Measurements from ENCODE around the gene NHS.

Gene NHS

DNA sequence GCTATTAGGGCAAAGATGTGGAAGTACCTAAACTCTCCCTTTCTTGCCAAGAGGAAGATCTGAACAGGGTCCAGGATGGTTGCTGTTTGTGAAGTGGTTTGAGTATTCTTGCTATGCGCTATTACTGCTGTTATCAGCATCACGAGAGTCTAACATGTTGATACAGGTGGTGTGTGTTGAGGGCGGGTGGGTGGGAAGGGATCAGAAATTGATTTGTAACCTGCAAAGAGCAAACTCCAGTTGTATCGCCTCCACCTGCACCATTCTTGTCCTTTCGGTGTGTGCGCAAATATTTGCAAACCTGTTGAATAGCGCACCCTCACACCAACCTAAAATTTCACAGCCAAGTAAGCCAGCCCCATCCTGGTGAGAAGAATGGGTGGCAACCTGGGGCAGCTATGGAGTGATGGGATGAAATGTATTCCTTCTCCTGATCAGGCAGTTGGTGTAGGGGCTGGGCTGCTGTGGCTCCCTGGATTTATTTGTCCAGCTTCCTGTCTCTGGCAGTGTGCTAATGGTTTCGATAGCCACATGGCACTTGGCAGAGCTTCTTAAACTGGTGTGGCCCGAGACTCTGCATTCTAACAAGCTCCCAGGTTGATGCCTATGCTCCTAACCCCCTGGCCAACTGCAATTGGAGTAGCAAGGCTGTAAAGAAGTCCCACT is 259.7 kb downstream of the NHS start:
- no peak overlapping the region for H3K27ac ChIP-seq (replicated peaks)
- DNase-seq (ENCODE audit: low read depth in 1 of 2, low spot score in 1 of 2): no peak
- no peak for TF ChIP-seq GABPA (IDR thresholded peaks at IDR 0.05; ENCODE audit: low read depth)
- TF ChIP-seq, protein P1, sequence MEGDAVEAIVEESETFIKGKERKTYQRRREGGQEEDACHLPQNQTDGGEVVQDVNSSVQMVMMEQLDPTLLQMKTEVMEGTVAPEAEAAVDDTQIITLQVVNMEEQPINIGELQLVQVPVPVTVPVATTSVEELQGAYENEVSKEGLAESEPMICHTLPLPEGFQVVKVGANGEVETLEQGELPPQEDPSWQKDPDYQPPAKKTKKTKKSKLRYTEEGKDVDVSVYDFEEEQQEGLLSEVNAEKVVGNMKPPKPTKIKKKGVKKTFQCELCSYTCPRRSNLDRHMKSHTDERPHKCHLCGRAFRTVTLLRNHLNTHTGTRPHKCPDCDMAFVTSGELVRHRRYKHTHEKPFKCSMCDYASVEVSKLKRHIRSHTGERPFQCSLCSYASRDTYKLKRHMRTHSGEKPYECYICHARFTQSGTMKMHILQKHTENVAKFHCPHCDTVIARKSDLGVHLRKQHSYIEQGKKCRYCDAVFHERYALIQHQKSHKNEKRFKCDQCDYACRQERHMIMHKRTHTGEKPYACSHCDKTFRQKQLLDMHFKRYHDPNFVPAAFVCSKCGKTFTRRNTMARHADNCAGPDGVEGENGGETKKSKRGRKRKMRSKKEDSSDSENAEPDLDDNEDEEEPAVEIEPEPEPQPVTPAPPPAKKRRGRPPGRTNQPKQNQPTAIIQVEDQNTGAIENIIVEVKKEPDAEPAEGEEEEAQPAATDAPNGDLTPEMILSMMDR (IDR thresholded peaks at IDR 0.05; ENCODE audit: insufficient read depth, low read length): no peak
- TF ChIP-seq POLR2AphosphoS5 (IDR thresholded peaks at IDR 0.05; ENCODE audit: low read depth): no peak
- TF ChIP-seq, protein P2, sequence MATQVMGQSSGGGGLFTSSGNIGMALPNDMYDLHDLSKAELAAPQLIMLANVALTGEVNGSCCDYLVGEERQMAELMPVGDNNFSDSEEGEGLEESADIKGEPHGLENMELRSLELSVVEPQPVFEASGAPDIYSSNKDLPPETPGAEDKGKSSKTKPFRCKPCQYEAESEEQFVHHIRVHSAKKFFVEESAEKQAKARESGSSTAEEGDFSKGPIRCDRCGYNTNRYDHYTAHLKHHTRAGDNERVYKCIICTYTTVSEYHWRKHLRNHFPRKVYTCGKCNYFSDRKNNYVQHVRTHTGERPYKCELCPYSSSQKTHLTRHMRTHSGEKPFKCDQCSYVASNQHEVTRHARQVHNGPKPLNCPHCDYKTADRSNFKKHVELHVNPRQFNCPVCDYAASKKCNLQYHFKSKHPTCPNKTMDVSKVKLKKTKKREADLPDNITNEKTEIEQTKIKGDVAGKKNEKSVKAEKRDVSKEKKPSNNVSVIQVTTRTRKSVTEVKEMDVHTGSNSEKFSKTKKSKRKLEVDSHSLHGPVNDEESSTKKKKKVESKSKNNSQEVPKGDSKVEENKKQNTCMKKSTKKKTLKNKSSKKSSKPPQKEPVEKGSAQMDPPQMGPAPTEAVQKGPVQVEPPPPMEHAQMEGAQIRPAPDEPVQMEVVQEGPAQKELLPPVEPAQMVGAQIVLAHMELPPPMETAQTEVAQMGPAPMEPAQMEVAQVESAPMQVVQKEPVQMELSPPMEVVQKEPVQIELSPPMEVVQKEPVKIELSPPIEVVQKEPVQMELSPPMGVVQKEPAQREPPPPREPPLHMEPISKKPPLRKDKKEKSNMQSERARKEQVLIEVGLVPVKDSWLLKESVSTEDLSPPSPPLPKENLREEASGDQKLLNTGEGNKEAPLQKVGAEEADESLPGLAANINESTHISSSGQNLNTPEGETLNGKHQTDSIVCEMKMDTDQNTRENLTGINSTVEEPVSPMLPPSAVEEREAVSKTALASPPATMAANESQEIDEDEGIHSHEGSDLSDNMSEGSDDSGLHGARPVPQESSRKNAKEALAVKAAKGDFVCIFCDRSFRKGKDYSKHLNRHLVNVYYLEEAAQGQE (IDR thresholded peaks at IDR 0.05; ENCODE audit: insufficient replicate concordance, low read depth): no peak
- TF ChIP-seq SPI1 (IDR thresholded peaks at IDR 0.05; ENCODE audit: borderline replicate concordance, low read depth): no peak
- no peaks in the 10 kb centered on the region for H3K27me3 ChIP-seq (ENCODE audit: insufficient read depth, poor library complexity, severe bottlenecking)
- no peak overlapping the region for H3K4me3 ChIP-seq (replicated peaks; ENCODE audit: insufficient read depth, low read length)

DNA sequence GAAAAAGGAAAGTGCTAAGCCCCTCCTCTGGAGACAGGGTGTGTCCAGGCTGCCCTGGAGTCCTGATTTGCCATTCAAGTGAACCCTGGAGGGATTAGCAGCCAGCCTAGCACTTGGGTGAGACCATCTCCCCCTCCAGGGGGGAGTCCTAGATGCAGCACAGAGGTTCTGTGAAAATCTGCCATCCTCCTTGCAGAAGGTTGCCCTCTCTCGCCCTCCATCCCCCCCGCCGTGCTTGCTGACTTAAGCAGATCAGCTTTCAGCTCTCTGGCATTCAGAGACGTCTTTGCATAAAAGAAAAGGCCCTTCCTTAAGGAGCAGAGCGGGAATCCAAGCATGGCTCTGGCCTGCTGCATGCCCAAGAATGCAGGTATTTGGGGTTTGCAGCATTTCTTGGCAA is 260.2 kb downstream of the NHS start:
- Histone ChIP-seq H3K27ac (replicated peaks) (no peak overlapping the region), H3K4me3 (replicated peaks; ENCODE audit: insufficient read depth, low read length) (no peak overlapping the region), H3K27me3 (ENCODE audit: insufficient read depth, poor library complexity, severe bottlenecking) (no peaks in the 10 kb centered on the region)
- no peak for TF ChIP-seq POLR2AphosphoS5 (IDR thresholded peaks at IDR 0.05; ENCODE audit: low read depth)
- no peak for TF ChIP-seq SPI1 (IDR thresholded peaks at IDR 0.05; ENCODE audit: borderline replicate concordance, low read depth)
- TF ChIP-seq, protein P1 (IDR thresholded peaks at IDR 0.05; ENCODE audit: insufficient read depth, low read length): no peak
- no peak for DNase-seq (ENCODE audit: low read depth in 1 of 2, low spot score in 1 of 2)

DNA sequence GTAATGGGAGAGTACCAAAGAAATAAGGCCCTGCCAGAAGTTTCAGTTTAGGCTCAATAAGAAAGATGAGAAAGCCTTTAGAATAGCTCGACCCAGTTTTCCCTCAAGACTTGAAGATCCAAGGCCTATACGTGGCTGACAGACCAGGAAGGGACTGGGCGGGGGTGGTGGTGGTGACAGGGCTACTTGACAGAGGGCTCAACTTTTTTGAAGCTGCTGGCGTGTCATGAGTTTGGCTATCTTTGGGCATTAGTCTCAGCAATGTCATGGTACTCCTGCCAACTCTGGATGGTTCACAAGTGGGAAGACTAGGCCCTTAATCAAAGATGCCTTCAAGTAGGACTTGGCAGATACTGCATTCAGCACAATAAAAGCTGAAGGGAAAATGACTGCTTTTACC is 262.2 kb downstream of the NHS start:
- Histone ChIP-seq H3K27me3 (ENCODE audit: insufficient read depth, poor library complexity, severe bottlenecking) (no peaks in the 10 kb centered on the region), H3K4me3 (replicated peaks; ENCODE audit: insufficient read depth, low read length) (no peak overlapping the region), H3K27ac (replicated peaks) (no peak overlapping the region)
- DNase-seq (ENCODE audit: low read depth in 1 of 2, low spot score in 1 of 2): no peak
- TF ChIP-seq, protein P1 (IDR thresholded peaks at IDR 0.05; ENCODE audit: insufficient read depth, low read length): no peak
- TF ChIP-seq POLR2AphosphoS5 (IDR thresholded peaks at IDR 0.05; ENCODE audit: low read depth) (no peak), SPI1 (IDR thresholded peaks at IDR 0.05; ENCODE audit: borderline replicate concordance, low read depth) (no peak)
- TF ChIP-seq, protein P2 (IDR thresholded peaks at IDR 0.05; ENCODE audit: insufficient replicate concordance, low read depth): no peak

DNA sequence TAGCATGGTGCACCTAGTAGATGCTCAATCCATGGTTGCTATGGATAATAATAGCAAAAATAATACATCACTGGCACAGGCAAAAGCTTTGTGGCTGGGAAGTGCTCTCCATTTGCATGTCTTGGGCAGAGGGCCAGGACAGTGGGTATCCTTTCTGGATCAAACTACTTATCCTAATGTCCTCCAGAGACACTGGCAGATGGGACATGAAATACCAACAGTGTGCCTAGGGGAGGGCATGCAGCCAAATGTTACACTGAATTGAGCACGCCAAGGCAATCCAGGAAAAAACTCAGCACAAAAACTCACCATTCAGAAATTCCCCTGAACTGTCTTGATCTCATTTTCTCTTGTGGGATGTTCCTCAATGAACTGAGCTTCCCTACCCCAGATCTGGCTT is 263.7 kb downstream of the NHS start:
- H3K4me3 ChIP-seq (replicated peaks; ENCODE audit: insufficient read depth, low read length): no peak overlapping the region
- H3K27ac ChIP-seq (replicated peaks): no peak overlapping the region
- DNase-seq (ENCODE audit: low read depth in 1 of 2, low spot score in 1 of 2): no peak
- TF ChIP-seq POLR2AphosphoS5 (IDR thresholded peaks at IDR 0.05; ENCODE audit: low read depth) (no peak), GABPA (IDR thresholded peaks at IDR 0.05; ENCODE audit: low read depth) (no peak), SPI1 (IDR thresholded peaks at IDR 0.05; ENCODE audit: borderline replicate concordance, low read depth) (no peak)
- TF ChIP-seq, protein P1 (IDR thresholded peaks at IDR 0.05; ENCODE audit: insufficient read depth, low read length): no peak
- TF ChIP-seq, protein P2 (IDR thresholded peaks at IDR 0.05; ENCODE audit: insufficient replicate concordance, low read depth): no peak
- no peaks in the 10 kb centered on the region for H3K27me3 ChIP-seq (ENCODE audit: insufficient read depth, poor library complexity, severe bottlenecking)
